Stimulated activated CD4-positive, alpha-beta T cell treated with anti-CD3 and anti-CD28 coated beads, Interleukin-12 subunit alpha, Interleukin-12 subunit beta, amount 100 ng/mL, for 24 hours (primary cell): ENCODE results near the gene TNS1.

ENCODE experiments used
- DNase-seq, 2 experiments: peaks; one replicate each; pipeline ENCODE4 v3.0.0-alpha.2; 2020; ENCODE audit warnings: low read depth in 2 of 2

The TNS1 gene

DNA sequence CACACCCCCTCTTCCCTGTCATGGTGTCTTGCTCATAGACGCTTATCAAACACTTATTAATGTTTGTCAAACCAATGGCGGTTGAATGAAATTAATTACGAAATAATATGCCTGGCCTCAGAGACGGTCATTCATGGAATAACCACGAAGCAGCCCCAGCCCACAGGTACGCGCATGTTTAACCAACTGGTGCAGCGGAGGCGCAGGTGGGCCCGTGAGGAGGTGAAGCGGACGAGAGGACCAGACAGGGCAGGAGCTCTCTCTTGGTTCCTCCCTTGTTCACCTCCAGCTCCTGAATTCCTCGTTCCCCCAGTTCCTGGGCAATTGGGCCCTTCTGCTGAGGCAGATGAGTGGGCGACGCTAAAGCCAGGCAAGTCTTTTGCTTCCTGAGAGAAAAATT, 169.8 kb downstream of the TNS1 start:
- DNase-seq, result no peak

DNA sequence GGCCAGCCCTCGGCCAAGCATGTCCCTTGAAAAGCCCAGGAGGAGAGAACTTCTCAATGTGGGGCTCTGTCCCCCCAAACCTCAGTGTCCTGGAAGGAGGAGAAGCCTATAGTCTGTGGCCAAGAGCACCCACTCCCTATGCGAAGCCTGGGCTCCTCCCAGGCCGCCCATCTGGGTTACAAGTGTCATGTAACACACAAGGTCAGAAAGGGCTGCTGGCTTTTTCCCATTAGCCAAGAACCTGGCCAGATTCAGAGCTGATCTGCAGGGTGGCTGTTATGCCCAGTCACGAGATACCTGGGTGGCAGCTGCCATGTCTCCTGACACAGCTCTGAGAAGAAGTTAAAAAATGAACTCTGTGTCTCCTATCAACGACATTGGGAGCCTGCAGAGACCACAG, 170.7 kb downstream of the TNS1 start:
- DNase-seq, result no peak

DNA sequence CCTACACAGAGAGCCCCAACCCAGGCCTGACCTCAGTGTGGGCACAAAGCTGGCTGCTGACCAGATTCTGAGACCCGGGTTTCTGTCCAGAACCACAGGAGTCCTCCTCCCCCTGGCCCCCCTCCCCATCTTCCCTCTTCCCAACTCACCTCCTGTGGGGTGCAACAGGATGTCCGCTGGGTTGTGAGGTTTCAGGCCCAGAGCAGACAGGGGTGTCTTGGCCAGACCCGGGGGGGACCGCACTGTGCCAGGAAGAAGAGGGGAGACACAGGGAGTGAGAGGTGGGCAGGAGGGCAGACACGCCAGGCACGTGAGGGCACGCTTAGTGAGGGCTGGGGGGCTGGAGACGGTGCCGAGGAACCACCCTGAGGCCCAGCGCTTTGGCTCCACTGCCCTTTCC, 171.5 kb downstream of the TNS1 start:
- no peak for DNase-seq

DNA sequence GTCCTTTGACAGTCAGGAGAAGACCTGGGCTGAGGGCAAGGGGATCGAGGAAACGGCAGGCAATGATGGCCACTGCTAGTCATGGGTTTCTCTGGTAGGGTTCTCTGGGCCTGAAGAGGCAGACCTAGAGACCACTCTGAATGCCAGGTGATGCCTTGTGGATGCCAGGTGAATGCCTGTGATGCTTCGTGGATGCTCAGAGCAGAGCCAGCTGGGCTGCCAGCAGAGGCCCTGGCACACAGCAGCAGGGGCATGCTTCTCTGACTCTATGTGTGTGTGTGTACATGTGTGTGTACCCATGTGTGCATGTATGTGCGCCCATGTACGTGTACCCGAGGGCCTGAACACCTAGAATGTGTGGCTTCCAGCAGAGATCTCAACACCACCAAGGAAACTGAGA, 172.0 kb downstream of the TNS1 start:
- no peak for DNase-seq

DNA sequence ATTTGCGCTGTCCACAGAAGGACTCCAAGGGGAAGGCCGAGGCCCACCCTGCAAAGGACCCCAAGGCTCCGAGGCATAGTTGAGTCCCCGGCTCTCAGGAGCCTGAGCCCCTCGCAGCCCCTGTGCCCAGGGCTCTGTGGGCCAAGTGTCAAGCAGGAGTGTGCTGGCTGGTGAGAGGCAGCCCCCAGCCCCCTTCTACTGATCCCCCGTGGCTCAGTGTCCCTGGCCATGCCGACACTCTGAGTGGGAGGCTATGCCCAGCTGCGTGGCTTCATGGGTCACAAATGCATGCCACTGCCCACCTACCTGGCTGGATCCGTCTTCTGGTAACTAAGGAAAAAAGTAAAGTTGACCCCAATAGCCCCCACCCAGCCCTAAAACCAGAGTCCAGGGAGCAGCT, 172.7 kb downstream of the TNS1 start:
- no peak for DNase-seq

DNA sequence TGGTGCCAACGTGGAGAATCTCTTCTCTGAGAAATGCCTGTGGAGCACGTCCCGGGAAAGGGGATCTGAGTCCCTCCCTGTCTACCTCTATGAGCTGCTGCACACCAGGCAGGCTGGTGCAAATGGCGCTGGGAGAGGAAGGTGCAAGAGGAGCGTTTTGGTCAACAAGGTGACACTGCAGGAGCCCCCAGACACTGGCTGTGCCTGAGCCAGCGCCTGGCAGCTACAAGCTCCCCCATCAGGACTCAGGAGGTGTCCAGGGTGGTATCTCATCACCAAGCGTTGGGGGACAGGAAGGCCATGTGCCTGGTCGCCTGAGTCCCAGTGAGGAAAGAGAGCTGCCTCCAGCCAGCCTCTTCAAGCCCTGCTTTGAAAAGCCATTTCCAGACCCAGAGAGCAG, 173.4 kb downstream of the TNS1 start:
- DNase-seq, result no peak

DNA sequence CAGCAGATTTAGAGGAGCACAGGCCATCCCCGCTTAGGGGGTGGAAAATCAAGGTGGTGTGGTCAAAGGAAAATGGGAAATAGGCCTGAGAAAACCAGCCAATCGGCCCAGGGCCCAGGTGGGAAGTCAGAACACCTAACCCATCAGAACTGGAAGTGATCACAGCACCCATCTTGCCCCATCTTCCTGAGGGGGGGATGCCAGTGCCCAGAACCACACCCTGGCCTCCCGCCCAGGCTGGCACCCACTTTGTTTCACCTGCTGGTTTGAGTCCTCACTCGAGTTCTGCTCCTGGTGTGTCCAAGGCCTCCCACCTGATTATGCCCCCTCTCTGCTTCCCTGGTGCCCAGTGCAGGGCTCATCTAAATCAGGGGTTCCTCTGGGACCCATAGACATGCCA, 174.5 kb downstream of the TNS1 start:
- no peak for DNase-seq

DNA sequence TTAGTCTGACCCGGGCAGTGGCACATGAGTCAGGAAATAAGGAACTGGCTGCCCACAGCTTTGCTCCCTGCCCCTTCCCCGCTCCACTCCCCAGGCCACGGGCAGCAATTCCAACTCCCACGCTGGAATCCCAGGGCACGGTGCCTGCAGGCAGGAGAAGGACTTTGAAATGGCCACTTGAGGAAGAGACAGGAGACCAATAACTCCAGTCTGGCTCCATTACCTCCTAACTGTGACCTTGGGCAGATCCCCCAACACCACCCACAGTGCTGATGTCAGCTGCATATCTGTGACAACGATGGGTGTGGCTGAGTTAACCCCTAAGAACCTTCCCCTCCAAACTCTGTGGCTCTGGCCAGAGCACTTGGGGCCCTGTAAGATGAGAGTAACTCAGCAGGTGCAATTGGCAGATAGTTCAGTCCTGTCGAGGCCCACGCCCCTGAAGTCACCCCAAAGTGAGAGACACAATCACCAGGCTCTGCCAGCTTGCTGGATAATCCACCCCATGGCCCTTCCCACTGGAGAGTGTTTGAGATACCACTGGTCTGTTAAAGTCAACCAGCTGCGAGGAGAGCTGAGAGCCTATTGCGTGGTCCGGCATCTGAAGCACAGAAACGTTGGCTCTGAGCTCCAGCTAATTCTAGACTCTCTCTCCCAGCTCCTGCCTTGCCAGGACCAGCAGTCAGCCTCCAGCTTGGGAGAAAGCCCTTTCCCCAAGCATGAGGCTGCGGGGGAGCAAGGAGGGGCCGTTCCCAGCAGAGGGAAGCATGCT, 175.2 kb downstream of the TNS1 start:
- DNase-seq, result no peak

DNA sequence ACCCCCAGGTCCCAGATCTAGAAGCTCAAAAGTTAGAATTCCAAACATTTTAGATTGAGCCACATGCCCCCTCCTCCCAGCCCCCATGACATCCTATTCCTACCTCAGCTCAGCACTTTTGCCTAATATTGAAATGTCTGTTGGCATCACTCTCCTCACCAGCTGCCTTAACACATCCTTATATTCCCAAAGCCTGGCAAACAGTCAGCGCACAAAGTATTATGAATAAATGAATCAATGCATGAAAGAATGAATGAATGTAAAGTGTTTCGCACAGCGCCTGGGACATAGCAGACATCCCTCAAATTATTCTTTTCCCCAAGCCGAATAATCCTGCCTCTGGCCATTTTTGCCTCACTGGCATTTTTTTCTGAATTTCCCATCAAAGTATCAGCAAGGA, 175.8 kb downstream of the TNS1 start:
- DNase-seq, result no peak

DNA sequence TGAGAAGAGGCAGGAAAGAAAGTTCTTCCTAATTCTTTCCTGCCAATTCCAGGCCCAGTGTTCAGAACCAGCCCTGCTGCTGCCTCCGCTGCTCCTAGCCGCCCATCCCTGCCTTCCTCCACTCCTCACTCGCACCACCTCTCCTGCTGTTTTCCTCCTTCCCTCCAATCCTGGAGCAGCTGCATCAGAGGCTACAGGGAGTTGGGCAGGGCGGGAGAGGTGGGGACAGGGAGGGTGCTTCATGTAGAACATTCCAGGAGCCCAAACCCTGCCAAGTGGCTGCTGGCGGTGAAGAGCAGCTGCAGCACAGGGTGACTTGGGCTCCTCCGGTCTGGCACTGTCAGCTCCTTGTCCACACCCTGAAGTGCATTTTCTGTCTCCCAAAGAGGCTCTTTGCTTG, 176.3 kb downstream of the TNS1 start:
- no peak for DNase-seq

DNA sequence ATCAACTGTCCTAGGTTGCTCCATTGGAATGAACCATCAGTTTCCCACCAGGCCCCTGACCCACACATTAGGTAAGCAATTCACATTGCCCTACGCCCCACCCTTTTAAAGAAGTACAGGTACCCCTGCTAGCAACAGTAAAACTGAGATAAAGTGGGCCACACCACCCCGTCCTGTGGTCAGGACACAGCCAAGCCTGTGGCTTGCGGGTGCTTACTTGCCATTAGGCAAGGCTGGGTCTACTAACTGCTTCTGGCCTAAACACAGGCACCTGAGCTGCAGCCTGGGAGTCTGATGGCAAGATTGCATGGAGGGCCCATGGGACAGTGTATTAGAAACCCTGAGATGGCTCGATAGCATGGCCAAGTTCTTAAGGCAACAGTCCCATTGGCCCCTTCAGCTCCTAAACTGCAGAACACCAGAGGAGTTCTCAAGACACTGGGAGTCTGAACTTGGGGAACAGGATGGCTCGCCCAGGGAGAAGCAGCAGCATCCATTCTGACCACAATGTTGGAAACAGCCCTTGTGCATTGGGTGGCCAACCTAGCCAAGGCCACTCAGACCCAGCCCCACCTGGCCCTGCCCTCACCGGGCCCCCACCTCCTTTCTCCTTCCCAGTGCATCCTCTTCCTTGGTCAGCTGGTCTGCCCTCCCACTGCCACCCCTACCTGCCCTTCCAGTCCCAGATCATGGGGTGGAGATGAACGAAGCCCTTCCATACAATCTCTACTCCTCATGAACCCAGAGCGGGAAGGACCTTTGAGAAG, 177.1 kb downstream of the TNS1 start:
- no peak for DNase-seq

DNA sequence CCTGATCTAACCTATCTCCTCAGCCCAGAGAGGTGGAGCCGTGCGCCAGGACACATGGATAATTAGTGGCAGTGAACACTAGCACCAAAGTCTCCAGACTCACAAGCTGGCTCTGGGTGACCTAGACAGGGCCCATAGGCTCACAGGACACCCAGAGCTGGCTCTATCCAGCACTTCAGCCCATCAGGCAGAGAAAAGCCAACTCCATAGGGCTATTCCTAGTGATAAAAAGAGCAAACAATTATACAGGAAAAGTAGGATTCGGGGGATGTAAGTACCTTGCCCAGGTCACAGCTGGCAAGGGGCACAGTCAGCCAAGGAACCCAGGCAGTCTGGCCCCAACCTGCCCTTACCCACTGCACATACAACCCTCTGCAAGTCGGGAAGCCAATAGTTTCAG, 178.6 kb downstream of the TNS1 start:
- no peak for DNase-seq

DNA sequence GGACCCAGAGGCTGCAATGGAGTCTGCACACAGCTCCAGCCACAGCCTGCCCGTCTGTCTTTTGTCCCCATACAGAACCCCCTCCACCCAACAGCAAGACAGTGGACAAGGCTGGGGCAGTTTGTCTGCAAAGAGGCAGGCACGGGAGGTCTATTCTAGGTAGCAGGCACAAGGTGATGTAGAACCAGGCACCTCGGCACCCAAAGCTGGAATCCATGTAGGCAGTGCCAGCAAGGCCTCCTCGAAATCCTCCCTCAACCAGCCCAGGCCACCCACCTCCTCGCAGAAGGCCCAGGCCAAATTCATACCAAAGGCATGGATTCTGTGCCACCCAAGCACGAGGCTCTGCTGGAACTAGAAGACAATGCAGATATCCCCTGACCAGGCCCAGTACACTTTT, 179.2 kb downstream of the TNS1 start:
- DNase-seq, result no peak

DNA sequence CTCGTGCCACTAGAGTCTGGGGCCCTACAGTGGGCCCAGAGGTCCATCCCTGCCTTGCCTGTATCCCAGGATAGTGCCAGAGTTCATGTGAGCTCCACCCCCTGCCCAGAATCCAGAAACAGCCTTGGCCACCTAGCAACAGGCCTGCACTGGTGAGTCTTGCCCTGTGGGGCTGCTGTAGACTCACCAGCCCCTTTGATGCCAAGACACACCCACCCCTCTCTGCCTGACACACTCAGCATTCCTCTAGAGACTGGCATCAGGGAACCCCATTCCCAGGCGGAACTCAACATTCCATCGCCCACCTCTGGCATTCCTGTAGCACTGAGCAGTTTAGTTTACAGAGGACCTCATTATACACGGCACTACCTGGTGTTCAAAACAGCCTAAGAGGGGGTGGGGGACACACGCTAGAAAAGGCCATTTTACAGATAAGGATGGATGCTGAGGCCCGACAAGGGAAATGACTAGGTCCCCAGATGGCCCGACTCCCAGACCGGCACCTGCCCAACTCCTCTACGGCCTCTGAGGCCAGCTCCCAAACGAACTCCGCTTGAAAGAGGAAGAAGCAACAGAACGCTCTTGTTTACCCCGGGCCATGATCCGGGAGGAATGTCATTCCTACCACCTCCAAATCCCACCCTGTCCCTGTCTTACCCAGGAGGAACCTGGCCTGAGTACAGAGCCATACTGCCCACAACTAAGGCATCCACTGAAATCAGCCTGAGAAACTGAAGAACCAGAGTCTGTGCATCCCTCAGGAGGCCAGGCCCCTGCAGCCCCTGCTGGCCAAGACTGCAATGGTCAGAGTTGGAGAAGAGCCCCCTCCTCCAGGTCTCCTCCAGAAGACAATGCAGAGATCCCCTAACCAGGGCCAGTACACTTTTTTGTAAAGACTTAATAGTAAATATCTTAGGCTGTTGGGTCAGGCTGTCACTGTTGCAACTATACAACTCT, 180.2 kb downstream of the TNS1 start:
- DNase-seq, result no peak

DNA sequence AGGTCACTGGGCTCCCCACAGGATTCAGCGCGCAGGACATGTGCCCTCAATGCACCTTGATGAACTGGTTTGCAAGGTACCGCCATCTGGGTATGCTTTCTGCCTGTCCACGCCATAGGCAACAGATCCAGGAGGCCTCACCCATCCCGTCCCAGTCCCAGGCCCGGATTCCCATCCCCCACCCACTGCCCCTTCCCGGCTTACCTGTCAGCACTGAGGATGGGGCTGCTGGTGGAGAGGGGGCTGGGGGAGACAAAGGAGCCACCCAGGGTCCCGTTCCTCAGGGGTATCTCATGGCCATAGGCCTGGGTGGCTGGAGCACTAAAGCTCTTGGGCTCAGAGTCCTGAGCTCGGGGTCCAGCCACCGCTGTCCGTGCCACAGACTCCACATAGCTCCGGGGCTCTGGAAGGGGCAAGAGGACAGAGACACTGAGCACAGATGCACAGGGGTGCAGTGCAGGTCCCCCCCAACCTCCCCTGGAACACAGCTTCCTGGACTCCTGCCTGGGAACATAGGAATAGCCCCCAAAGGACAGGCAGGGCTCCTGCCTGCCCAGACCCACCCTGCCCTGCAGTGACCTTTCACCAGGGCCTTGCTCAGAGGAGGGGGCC, 181.2 kb downstream of the TNS1 start:
- DNase-seq, result no peak

DNA sequence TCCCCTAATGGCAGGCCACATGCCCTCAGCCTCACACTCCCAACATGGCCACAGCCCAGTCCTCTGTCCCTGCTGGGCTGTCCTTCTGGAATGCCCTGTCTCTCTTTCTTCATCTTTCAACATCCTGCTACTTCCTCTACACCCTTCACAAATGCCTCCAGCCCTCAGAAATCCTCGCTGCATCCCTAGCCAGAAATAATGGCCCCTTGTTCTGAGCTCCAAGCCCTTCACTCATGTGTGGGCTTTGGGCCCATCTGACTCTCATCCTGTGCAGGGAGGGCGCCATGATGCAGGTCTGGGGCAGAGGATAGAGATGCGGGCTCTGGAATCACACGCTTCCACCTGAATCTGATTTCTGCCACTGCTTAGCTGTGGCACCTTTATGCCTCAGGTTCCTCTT, 181.9 kb downstream of the TNS1 start:
- no peak for DNase-seq

DNA sequence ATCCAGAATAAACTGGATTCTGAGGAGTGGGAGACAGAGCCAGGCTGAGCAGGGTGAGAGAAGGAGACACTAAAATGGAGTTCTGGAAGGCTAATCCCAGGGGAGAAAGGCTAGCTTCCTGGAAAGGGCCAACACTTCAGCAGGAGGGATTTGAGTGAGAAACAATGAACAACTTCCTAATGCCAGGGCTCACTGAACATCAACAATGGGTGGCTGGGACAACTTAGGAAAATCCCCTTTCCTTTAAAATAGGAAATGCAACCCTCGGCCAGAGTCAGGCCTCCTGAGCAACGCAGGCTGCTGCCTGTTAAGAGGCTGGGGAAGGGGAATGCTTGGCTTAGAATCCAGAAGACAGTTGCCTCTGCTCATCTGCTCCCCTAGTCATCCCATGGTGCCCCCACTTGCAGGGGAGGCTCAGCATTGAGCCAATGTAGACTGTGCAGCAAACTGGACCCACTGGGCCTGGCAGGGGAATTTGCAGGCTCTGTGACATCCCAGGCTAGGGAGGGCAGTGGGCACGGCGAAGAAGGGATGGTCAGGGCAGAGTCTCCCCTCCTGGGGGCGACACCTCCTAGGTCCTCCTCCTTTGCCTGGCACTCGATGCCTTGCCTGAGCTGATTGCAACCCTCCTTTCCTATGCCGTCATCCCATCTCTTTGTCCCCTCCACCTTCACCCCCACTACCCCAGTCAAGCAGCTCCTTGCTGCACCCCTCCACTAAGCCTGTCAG, 182.5 kb downstream of the TNS1 start:
- DNase-seq, result no peak

DNA sequence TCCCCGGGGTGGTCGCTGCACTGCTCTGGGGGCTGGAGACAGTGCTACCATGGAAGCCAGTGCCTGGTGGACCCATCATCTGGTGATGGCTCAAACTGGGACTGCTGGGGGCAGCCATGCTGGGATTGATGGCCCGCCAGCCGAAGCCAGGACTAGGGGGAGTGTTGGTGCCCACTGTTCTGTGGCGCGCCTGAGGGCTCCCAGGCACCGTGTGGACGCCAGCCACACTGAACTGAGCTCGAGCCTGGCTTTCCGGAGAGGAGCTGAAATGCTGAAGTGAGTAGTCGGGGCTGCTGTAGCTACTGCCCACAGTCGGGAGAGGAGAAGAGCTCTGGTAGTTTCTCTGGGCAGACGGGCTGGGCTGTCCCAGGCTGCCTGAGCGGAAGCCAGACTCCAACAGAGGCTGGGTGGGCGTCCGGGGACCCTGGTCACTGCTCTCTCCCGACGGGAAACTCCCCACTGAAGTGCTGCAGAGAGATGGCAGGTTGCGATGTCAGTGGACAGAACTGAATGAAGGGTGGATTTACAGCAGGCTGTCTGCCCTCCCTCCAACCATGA, 184.4 kb downstream of the TNS1 start:
- DNase-seq, result no peak

DNA sequence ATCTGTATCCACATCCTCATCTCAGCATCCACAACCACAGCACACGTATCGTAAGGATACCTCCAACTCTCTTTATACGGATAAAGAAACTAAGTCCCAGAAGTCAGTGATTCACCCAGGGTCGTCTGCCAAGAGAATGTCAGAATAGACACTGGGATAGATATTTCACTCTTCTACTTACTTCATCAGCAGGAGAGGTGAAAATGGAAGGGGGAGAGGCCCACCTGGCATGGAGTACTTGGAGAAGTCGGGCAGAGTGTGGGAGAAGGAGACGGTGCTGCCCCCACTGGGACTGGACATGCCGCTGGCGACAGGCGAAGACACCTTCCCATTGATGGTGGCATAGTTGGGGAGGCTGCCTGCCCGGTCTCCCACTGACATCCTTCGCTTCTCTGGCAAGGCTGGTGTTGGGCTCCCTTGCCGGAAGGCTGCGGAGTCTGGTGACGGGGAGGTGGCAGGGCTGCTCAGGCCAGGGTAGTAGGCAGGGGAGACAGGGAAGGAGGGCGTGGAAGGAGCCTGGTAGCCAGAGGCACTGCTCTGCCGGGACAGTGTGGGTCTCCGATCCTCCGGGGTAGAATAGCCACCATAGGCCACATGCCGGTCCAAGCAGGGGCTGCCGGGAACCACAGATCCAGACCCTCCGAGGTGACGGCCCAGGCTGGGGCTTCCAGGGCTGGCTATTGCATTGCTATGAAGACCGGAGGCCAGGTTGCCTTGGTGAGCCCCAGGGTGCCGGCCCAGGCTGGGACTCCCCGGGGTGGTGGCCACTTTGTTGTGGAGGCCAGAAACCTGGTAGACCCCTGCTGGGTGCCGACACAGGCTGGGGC, 185.1 kb downstream of the TNS1 start:
- DNase-seq, result no peak

DNA sequence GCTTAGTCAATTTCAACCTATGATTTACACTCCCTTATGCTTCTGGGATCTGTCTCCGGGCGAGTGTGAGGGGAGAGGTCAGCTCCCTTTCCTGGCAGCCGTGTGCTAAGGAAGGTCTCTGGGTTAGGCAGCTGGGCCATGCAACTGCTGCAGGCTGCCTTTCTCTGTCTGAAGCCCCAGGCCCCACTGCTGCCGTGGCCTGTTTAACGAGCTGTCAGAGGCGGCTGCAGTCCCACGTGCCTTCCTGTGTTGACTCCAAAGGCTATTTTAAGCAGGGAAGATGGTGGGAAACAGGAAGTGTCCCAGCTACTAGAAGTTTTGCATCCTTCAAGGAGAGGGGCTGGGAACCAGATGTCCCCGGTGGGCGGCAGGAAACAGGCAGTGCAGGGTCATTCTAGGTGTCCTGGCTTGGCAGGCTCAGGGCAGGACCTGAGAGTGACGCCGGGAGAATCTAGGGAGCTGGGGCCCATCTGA, 186.4 kb downstream of the TNS1 start:
- no peak for DNase-seq
